Measurements from ENCODE around the gene MPRIP.

GRCh38 chr17:17001874-17002520, 40.3 kb upstream of the MPRIP start:
- TF ChIP-seq CTCF (IDR thresholded peaks at IDR 0.05): peak; percentile 87 to 97 (median 93)
- no peak for TF ChIP-seq POLR2A (IDR thresholded peaks at IDR 0.05)

Data from Peyer's patch (tissue), 4 donors.